Measurements from ENCODE around the gene DPM2. TPM values are rescaled to one million over a fixed set of nuclear protein-coding genes. Genes with fewer than 3 reads are reported as not detected.

The DPM2 gene
- total and polyA plus RNA-seq, 2 experiments from 2014 or later = 36.6 to 92.4 TPM

DNA sequence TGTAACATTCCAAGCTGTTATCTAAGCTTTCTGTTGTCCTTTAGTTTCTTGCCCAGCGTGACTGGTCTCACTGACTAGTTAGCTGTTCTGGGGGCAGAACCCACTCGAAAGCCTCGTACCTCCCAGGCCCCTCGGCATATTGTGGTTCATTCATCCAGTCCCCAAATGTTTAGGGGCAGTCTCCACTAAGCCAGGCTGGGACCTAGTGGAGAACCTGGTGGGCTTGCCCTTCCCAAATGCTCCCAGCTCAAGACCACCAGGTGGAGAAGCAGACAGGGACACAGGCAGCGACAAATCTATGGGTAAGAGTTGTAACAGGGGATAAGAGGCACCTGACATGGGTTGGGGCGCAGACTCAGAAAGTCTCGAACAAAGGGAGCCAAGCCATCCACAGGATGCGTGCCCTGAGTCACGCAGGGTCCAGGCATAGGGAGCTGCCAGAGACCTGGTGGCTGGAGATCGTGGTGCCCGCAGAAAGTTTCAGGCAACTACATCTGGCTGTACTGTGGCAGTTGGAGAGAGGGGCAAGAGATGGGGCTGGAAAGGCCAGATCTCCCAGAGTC, 44.0 kb upstream of the DPM2 start:
- H3K9me2 ChIP-seq (ENCODE audit: insufficient read depth) = no peaks in the 10 kb centered on the region
- peaks cover 20% of the 10 kb centered on the region for H4K20me1 ChIP-seq (replicated peaks; ENCODE audit: insufficient read depth)
- no peaks in the 10 kb centered on the region for H3K36me3 ChIP-seq (ENCODE audit: insufficient read depth)
- no peaks in the 10 kb centered on the region for H3K9me3 Mint-ChIP-seq
- H3K4me3 Mint-ChIP-seq = peak overlapping the region; percentile 81
- DNase-seq (ENCODE audit: low spot score) (no peak), ATAC-seq (no peak)
- peak overlapping the region; percentile 7; the same call in 1 of the 2 replicates for H2AFZ ChIP-seq
- H3F3A ChIP-seq (replicated peaks; ENCODE audit: low read depth) = peaks cover 18% of the 10 kb centered on the region
- peak overlapping the region; percentile 95 for H3K27ac ChIP-seq (ENCODE audit: low read depth)
- peaks cover 17% of the 10 kb centered on the region for H3K27me3 Mint-ChIP-seq (ENCODE audit: insufficient read depth, low read depth, poor library complexity)
- H3K36me3 Mint-ChIP-seq (ENCODE audit: low read depth) = peaks cover 4% of the 10 kb centered on the region; the same call in 1 of the 3 replicates
- H3K4me2 ChIP-seq = peak overlapping the region; percentile 73
- H3K4me3 ChIP-seq = peak overlapping the region; percentile 54
- peaks cover 31% of the 10 kb centered on the region for H3K4me1 ChIP-seq (ENCODE audit: insufficient read depth)
- peak overlapping the region; percentile 98 for H3K27ac Mint-ChIP-seq
- peaks cover 50% of the 10 kb centered on the region for H3K4me1 Mint-ChIP-seq
- no peak for TF ChIP-seq EZH2phosphoT487 (IDR thresholded peaks at IDR 0.05; ENCODE audit: unreplicated experiment)
- no peak for TF ChIP-seq CREB1 (CRISPR knock-in tag; IDR thresholded peaks at IDR 0.05; ENCODE audit: low read depth)
- TF ChIP-seq, protein P1, sequence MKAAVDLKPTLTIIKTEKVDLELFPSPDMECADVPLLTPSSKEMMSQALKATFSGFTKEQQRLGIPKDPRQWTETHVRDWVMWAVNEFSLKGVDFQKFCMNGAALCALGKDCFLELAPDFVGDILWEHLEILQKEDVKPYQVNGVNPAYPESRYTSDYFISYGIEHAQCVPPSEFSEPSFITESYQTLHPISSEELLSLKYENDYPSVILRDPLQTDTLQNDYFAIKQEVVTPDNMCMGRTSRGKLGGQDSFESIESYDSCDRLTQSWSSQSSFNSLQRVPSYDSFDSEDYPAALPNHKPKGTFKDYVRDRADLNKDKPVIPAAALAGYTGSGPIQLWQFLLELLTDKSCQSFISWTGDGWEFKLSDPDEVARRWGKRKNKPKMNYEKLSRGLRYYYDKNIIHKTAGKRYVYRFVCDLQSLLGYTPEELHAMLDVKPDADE (IDR thresholded peaks at IDR 0.05) = no peak
- TF ChIP-seq JUNB (IDR thresholded peaks at IDR 0.05; ENCODE audit: unreplicated experiment) = no peak
- no peak for TF ChIP-seq NANOG (IDR thresholded peaks at IDR 0.05; ENCODE audit: borderline replicate concordance)
- TF ChIP-seq ZNF114 (CRISPR knock-in tag; IDR thresholded peaks at IDR 0.05) = no peak
- H3K79me2 ChIP-seq (replicated peaks; ENCODE audit: insufficient read depth) = peaks cover 36% of the 10 kb centered on the region
- H3K27me3 ChIP-seq (ENCODE audit: insufficient read depth) = no peaks in the 10 kb centered on the region

DNA sequence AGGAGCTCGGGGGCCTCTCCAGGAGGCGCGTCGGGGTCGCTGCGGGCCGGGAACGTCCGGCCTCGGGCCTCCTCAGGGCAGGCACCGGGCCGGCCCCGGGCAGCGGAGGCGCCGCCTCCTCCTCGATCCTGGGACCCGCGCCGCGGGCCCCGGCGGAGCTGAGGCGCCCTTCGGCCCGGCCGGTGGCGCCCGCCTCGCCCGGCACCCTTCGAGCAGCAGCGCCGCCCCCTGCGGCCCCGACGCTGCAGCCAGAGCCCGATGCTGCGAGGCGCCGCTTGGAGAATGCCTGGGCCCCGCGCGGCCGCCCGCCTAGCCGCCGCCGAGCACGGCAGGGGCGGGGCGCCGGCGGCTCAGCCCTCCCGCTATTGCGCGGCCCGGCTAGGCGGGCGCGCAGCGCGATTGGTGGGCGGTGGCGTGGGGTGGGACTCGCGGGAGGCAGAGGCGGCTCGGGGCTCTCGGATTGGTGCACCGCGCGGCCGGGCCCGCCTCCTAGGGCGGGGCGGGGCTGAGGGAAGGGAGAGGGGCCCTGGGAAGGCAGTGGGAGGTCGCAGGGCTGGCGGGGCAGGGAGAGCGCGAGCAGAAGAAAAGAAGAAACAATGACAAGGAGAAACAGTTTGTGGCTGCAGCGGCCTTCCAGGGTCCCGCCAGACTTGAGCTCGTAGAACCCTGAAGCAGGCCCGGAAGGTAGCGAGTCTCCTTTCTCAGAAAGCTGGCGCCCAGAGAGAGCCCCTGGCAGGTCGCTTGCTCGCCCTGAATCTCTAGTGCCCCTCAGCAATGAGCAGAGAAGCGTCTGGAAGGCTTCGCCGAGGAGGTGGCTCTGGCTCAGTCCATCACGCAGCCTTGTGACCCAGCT, 43.3 kb upstream of the DPM2 start, which contains the start of gene EEIG1:
Gene EEIG1 (minus strand): TSS at position 284 of the 853 bp plus-strand sequence. CDS start 852 bp downstream, outside the sequence.
- peak within 1 kb of the TSS; percentile 99 for H3K4me2 ChIP-seq
- Mint-ChIP-seq H3K4me1 (peaks cover 57% of the 10 kb centered on the region), H3K9me3 (no peaks in the 10 kb centered on the region), H3K27ac (peak within 1 kb of the TSS; percentile 98), H3K36me3 (ENCODE audit: low read depth) (peaks cover 4% of the 10 kb centered on the region; the same call in 1 of the 3 replicates), H3K4me3 (peak within 1 kb of the TSS; percentile 96), H3K27me3 (ENCODE audit: insufficient read depth, low read depth, poor library complexity) (peaks cover 18% of the 10 kb centered on the region)
- no peaks in the 10 kb centered on the region for H3K9me2 ChIP-seq (ENCODE audit: insufficient read depth)
- H4K20me1 ChIP-seq (replicated peaks; ENCODE audit: insufficient read depth) = peaks cover 27% of the 10 kb centered on the region
- H3F3A ChIP-seq (replicated peaks; ENCODE audit: low read depth) = peaks cover 18% of the 10 kb centered on the region
- TF ChIP-seq CREB1 (CRISPR knock-in tag; IDR thresholded peaks at IDR 0.05; ENCODE audit: low read depth) = 0 out of 2 replicates have a peak, but pooled peaks have one; percentile 25
- TF ChIP-seq POLR2AphosphoS5 (IDR thresholded peaks at IDR 0.05; ENCODE audit: low read depth) = peak; percentile 88
- no peak for TF ChIP-seq EZH2 (IDR thresholded peaks at IDR 0.05; ENCODE audit: low read depth, unreplicated experiment)
- no peak for TF ChIP-seq NANOG (IDR thresholded peaks at IDR 0.05; ENCODE audit: borderline replicate concordance)
- DNase-seq (ENCODE audit: low spot score) (peak; percentile 97), ATAC-seq (peak; percentile 75)
- peak within 1 kb of the TSS; percentile 7; the same call in 1 of the 2 replicates for H2AFZ ChIP-seq
- no peaks in the 10 kb centered on the region for H3K27me3 ChIP-seq (ENCODE audit: insufficient read depth)
- H3K4me1 ChIP-seq (ENCODE audit: insufficient read depth) = peaks cover 31% of the 10 kb centered on the region
- H3K27ac ChIP-seq (ENCODE audit: low read depth) = peak within 1 kb of the TSS; percentile 95
- peak within 1 kb of the TSS; percentile 98 for H3K4me3 ChIP-seq
- peaks cover 43% of the 10 kb centered on the region for H3K79me2 ChIP-seq (replicated peaks; ENCODE audit: insufficient read depth)
- no peaks in the 10 kb centered on the region for H3K36me3 ChIP-seq (ENCODE audit: insufficient read depth)
